ENCODE data around the gene AVEN.

DNA sequence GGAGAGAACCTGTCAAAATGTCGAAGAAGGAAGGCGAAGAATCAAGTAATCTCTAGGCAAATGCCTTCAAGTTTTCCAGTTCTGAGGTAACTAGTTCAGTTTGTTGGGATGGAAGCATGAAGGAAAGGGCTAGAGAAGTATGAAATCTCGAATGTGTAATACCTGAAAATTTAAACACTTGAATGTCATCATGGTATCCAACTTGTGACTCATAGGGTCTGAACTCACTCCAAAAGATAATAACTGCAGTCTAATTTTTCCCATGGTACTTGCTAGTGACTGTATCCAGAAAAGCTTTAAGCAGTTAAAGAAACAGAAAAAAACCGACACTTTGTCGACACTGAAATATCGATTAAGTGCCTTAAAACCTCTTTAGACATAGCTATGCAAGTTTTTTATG lies 173.6 kb downstream of the AVEN start:
- TF ChIP-seq, protein P1, sequence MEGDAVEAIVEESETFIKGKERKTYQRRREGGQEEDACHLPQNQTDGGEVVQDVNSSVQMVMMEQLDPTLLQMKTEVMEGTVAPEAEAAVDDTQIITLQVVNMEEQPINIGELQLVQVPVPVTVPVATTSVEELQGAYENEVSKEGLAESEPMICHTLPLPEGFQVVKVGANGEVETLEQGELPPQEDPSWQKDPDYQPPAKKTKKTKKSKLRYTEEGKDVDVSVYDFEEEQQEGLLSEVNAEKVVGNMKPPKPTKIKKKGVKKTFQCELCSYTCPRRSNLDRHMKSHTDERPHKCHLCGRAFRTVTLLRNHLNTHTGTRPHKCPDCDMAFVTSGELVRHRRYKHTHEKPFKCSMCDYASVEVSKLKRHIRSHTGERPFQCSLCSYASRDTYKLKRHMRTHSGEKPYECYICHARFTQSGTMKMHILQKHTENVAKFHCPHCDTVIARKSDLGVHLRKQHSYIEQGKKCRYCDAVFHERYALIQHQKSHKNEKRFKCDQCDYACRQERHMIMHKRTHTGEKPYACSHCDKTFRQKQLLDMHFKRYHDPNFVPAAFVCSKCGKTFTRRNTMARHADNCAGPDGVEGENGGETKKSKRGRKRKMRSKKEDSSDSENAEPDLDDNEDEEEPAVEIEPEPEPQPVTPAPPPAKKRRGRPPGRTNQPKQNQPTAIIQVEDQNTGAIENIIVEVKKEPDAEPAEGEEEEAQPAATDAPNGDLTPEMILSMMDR (conservative IDR thresholded peaks at IDR 0.05 in 1 of 2, IDR thresholded peaks at IDR 0.05 in 1 of 2; ENCODE audit: low read depth in 1 of 2, low read length in 2 of 2), result no peak
- no peak for TF ChIP-seq EZH2 (IDR thresholded peaks at IDR 0.05; ENCODE audit: low read length, missing control alignments)
